Activated T-helper 1 cell treated with anti-CD3 and anti-CD28 coated beads, Interleukin-12 subunit alpha, Interleukin-12 subunit beta, Interleukin-2, Interleukin-4 antibody, amounts not matched to agents 30 ng/mL and 10 ng/mL and 1 ng/mL, durations not matched to agents 14 hours and 24 hours and 36 hours (primary cell): ENCODE measurements around the gene GJB5. TPM values are rescaled to one million over a fixed set of nuclear protein-coding genes. Genes with fewer than 3 reads are reported as not detected.
"Not testable (repeated sequence)": the region's sequence is repeated elsewhere in the genome, so short reads cannot be mapped to it uniquely, and the experiment has no call there.

ENCODE experiments used
- DNase-seq: peaks from one replicate; pipeline ENCODE4 v3.0.0; 2021; ENCODE audit warnings: low spot score
- H3K27ac Mint-ChIP-seq: one replicate; pipeline ENCODE4 v1.8.0; 2021; ENCODE audit warnings: mild to moderate bottlenecking, mixed read lengths
- H3K27me3 Mint-ChIP-seq: one replicate; pipeline ENCODE4 v1.8.0; 2022; ENCODE audit warnings: mild to moderate bottlenecking, moderate library complexity, mixed read lengths; ENCODE audit not compliant: insufficient read depth
- H3K36me3 Mint-ChIP-seq: one replicate; pipeline ENCODE4 v1.8.0; 2021; ENCODE audit warnings: low read depth, mixed read lengths
- H3K4me1 Mint-ChIP-seq: one replicate; pipeline ENCODE4 v1.8.0; 2021; ENCODE audit warnings: low read depth, mixed read lengths
- H3K4me3 Mint-ChIP-seq: one replicate; pipeline ENCODE4 v1.8.0; 2021; ENCODE audit warnings: mild to moderate bottlenecking, moderate library complexity, mixed read lengths
- H3K9me3 Mint-ChIP-seq: one replicate; pipeline ENCODE4 v1.8.0; 2021; ENCODE audit warnings: mixed read lengths
- intact Hi-C: fragments of 100-400 bp; cut with micrococcal nuclease; formaldehyde crosslinking; loops from one replicate; pipeline ENCODE4 v1.15.1; 2024
- total RNA-seq: library from RNA; stranded (reverse); gene quantifications from 2 replicates; pipeline ENCODE4 v1.2.3, GENCODE V29; 2022

The GJB5 gene
- total RNA-seq, 1 donor from 2014 or later: not detected

DNA sequence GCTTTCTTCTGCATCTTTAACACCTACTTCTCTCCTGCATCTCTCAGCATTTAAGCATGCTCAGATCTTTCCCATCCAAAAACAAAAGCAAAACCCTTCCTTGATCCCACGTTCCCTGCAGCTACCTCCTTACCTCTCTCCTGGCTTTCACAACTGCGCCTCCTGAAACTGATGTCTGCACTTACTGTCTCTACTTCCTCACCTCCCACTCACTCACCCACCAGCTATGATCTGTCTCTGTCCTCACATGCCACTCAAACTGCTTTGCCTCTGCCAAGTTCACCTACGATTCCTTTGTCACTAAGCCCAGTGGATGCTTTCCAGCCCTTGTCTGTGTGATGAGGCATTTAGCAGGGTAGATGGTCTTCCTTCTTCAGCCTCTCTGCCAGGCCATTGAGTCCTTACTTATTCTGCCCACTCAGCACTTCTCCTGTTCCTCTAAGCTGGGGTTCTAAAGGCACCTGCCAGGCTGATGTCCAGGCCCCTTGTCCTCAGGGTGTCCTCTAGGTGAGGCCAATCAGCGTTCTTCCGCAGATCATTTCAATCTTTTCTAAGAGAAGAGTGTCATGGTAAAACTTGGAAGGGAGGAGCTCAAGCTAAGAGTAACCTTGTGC lies 16.2 kb downstream of the GJB5 start:
- intact Hi-C loops: no loop called here
- Mint-ChIP-seq H3K36me3 (no peaks in the 10 kb centered on the region), H3K27me3 (no peaks in the 10 kb centered on the region), H3K9me3 (no peaks in the 10 kb centered on the region), H3K4me1 (no peaks in the 10 kb centered on the region), H3K27ac (no peak overlapping the region), H3K4me3 (no peak overlapping the region)
- no peak for DNase-seq

DNA sequence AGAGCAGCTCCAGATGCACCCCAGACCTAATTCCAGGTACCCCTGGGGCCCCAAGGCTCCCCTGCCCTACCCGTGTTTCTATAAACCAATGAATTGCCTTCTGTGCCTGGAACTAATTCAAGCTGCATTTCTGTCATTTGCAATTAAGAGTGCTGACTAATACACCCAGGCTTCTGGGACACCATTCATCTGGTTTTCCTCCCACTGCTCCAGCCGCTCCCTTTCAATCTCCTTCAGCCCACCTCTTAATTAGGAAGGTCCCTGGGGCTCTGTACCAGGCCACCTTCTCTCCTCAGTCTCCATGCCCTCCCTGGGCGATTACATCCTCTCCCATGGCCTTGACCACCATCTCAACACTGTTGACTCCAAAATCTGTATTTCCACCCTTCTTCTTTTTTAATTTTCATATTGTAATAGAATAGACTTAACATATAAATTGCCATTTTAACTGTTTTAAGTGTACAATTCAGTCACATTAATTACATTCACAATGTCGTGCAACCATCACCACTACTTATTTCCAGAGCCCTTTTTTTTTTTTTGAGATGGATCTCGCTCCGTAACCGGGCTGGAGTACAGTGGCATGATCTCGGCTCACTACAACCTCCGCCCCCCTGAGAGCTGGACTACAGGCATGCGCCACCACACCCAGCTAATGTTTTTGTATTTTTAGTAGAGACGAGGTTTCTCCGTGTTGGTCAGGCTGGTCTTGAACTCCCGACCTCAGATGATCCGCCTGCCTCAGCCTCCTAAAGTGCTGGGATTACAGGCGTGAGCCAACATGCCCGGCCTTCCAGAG lies 16.9 kb downstream of the GJB5 start:
- intact Hi-C loops: no loop called here
- Mint-ChIP-seq H3K27ac (no peak overlapping the region), H3K27me3 (no peaks in the 10 kb centered on the region), H3K4me1 (no peaks in the 10 kb centered on the region), H3K4me3 (no peak overlapping the region), H3K36me3 (no peaks in the 10 kb centered on the region), H3K9me3 (no peaks in the 10 kb centered on the region)
- no peak for DNase-seq

DNA sequence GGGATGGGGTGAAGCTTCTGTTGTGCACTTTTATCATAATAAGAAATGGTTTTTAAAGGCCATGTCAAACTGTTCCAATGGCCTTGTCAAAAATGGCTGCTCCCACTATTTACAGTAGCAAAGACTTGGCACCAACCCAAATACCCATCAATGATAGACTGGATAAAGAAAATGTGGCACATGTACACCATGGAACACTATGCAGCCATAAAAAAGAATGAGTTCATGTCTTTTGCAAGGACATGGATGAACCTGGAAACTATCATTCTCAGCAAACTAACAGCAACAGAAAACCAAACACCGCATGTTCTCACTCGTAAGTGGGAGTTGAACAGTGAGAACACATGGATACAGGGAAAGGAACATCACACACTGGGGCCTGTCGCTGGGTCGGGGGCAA lies 18.3 kb downstream of the GJB5 start:
- intact Hi-C loops, H3K4me3 Mint-ChIP-seq, H3K36me3 Mint-ChIP-seq, H3K27me3 Mint-ChIP-seq, H3K9me3 Mint-ChIP-seq, H3K4me1 Mint-ChIP-seq, DNase-seq, H3K27ac Mint-ChIP-seq: not testable (repeated sequence)

DNA sequence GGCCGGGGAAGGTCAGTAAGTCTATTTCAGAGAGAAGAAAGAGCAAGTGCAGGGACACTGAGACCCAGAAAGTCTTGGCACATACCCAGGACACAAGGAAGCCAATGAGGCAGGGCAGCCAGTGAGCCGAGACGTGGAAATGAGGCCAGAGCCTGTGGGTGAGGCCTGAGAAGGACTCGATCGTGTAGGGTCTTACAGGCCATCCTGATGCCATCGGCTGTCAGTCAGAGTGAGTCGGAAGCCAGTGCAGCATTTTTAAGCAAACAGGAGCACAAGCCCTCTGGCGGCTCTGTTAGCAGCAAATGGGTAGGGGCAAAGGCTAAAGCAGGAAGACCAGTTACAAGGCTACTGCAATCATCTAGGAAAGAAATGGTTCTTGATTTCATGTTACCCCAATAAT lies 20.1 kb downstream of the GJB5 start:
- Mint-ChIP-seq H3K36me3 (no peaks in the 10 kb centered on the region), H3K9me3 (no peaks in the 10 kb centered on the region), H3K27ac (no peak overlapping the region), H3K4me1 (no peaks in the 10 kb centered on the region), H3K4me3 (no peak overlapping the region), H3K27me3 (peaks cover 20% of the 10 kb centered on the region)
- DNase-seq: no peak
- intact Hi-C loops: no loop called here

DNA sequence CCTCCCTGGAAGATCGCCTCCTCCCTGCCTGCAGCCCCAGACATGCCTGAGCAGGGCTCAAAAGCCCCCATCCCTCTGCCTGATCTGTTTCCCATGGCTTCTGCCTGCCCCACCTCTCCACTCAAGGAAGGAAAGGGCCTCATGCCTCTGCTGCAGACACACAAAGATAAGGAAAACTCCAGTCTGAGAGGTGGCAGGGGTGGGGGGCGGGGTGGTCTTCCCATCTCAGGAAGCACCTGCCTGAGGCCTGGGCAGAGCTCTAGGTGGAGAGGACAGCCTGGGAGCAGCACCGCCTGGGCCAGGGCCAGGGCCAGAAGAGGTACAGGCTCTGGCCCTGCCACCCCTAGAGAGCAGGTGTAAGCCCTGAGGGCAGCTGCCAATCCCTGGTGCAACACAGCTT lies 22.1 kb downstream of the GJB5 start:
- no peak for DNase-seq

DNA sequence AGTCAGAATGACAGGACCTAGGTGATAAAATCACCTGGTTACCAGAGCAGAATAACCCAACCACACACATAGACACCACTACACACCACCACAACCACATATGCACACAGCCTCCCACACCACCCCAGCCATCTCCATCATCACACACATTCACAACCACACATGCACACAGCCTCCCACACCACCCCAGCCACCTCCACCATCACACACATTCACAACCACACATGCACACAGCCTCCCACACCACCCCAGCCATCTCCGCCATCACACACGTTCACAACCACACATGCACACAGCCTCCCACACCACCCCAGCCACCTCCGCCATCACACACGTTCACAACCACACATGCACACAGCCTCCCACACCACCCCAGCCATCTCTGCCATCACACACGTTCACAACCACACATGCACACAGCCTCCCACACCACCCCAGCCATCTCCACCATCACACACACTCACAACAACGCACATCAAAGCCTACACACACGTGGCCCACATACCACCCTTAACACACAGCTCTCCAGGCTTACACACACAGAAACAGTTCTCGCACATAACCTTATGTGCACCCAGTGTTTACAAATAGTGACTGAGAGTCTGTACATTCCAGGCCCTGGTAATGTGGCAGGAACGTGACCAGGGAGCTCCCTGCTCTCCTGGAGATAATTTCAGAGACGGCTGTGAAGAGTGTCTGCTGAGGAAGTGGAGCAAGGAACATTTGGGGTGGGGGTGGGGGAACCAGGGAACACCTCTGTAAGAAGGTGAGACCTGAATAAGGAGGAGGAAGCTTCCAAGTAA lies 22.9 kb downstream of the GJB5 start:
- intact Hi-C loops: no loop called here
- peaks cover 39% of the 10 kb centered on the region for H3K27me3 Mint-ChIP-seq
- no peak overlapping the region for H3K4me3 Mint-ChIP-seq
- no peak overlapping the region for H3K27ac Mint-ChIP-seq
- H3K4me1 Mint-ChIP-seq: no peaks in the 10 kb centered on the region
- DNase-seq: no peak
- H3K9me3 Mint-ChIP-seq: no peaks in the 10 kb centered on the region
- no peaks in the 10 kb centered on the region for H3K36me3 Mint-ChIP-seq

More for the DNA sequence above, 22.1 kb downstream of the GJB5 start:
- Mint-ChIP-seq H3K27me3 (peaks cover 31% of the 10 kb centered on the region), H3K27ac (no peak overlapping the region), H3K4me1 (no peaks in the 10 kb centered on the region), H3K4me3 (no peak overlapping the region), H3K9me3 (no peaks in the 10 kb centered on the region), H3K36me3 (no peaks in the 10 kb centered on the region)
- intact Hi-C loops: no loop called here

DNA sequence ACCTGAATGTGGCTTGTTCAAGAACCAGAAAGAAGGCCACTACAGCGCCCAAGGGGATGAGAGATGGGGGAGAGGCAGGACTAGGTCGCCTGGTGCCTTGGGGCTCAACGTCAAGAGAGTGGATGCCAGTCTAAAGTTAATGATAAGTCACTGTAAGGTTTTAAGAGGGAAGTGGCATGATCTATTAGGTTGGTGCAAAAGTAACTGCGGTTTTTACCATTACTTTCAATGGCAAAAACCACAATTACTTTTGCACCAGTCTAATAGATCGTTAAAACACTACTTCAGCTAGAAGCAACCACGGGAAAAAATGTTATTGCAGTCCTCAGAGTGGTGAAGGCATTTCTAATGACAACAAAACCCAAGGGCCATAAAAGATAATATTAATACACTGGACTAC lies 23.5 kb downstream of the GJB5 start:
- intact Hi-C loops: no loop called here
- no peaks in the 10 kb centered on the region for H3K4me1 Mint-ChIP-seq
- no peak for DNase-seq
- H3K27me3 Mint-ChIP-seq: peaks cover 45% of the 10 kb centered on the region
- no peak overlapping the region for H3K27ac Mint-ChIP-seq
- no peaks in the 10 kb centered on the region for H3K36me3 Mint-ChIP-seq
- H3K9me3 Mint-ChIP-seq: no peaks in the 10 kb centered on the region
- no peak overlapping the region for H3K4me3 Mint-ChIP-seq

DNA sequence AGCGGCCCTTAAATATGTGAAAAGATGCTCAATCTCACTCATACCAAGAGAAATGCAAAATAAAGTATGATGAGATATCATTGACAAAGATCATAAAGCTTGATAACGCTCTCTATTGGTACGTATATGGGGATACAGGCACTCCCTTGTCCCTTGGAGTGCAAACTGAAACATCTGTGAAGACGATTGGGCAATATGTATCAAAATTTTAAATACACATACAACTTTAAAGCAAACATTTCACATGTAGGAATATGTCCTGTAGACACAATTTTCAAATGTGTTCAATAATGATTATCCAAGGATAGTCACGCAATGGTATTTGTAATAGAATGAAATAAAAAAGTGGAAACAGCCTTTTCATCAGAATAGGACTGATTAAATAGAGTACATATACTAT lies 24.2 kb downstream of the GJB5 start:
- H3K4me3 Mint-ChIP-seq: no peak overlapping the region
- intact Hi-C loops: no loop called here

DNA sequence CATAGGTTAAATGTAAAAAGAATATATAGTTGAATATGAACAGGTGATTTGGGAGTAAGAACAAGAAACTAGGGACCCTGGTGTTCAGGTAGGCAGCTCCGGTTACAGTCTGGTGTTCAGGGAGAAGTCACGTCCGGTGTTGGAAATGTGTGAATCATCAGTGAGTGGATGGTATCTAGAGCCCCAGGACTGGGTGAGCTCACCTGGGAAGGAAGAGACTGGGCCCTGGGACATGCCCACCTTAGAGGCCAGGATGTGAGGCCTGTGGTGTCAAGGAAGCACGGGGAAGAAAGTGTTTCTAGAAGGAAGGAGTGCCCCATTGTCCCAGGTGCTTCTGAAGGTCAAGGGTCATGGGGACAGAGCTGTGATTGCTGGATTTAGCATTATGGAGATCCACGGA lies 24.7 kb downstream of the GJB5 start:
- Mint-ChIP-seq H3K4me1 (no peaks in the 10 kb centered on the region), H3K27me3 (peaks cover 53% of the 10 kb centered on the region), H3K27ac (no peak overlapping the region), H3K36me3 (no peaks in the 10 kb centered on the region), H3K4me3 (no peak overlapping the region), H3K9me3 (no peaks in the 10 kb centered on the region)
- intact Hi-C loops: no loop called here
- DNase-seq: no peak

More for the DNA sequence above, 24.2 kb downstream of the GJB5 start:
- H3K4me1 Mint-ChIP-seq: no peaks in the 10 kb centered on the region
- H3K27ac Mint-ChIP-seq: no peak overlapping the region
- DNase-seq: no peak
- peaks cover 49% of the 10 kb centered on the region for H3K27me3 Mint-ChIP-seq
- no peaks in the 10 kb centered on the region for H3K9me3 Mint-ChIP-seq
- H3K36me3 Mint-ChIP-seq: no peaks in the 10 kb centered on the region

DNA sequence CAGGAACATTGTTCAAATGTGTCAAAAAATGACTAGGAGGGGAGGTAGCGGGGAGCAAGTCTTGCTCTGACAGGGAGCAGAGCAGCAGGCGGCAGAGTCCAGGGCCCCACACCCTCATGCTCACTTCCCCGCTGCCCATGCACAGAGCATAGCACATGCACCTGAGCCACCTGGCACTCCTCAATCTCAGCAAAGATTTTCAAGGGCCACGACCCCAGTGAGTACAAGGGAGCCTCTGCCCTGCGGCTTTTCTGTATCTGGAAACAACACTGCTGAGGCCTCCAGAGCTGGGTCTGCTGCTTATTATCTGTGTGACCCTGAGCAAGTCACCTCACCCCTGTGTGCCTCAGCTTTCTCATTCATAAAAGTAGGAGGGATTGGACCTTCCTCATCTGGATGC lies 25.1 kb downstream of the GJB5 start:
- Mint-ChIP-seq H3K27me3 (peaks cover 53% of the 10 kb centered on the region), H3K27ac (no peak overlapping the region), H3K9me3 (no peaks in the 10 kb centered on the region), H3K4me3 (no peak overlapping the region), H3K36me3 (no peaks in the 10 kb centered on the region), H3K4me1 (no peaks in the 10 kb centered on the region)
- intact Hi-C loops: no loop called here
- DNase-seq: no peak

DNA sequence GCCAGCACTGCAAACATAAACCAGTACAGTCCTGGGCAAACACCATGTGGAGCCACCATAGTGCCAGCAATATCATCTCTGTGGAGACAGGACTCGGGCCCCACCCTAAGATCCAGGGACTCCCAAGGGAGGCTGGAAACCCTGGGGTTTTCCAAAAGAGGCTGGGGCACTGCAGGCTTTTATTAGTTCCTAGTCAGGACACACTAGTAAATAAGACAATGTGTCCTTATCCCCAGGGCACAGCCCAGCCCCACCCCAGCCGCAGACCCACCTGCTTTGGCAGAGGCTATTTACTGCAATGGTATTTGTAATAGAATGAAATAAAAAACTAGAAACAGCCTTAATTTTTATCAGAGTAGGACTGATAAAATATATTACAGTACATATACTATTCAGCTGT lies 25.7 kb downstream of the GJB5 start:
- intact Hi-C loops: no loop called here
- Mint-ChIP-seq H3K9me3 (no peaks in the 10 kb centered on the region), H3K4me1 (no peaks in the 10 kb centered on the region), H3K27ac (no peak overlapping the region), H3K27me3 (peaks cover 53% of the 10 kb centered on the region), H3K4me3 (no peak overlapping the region), H3K36me3 (no peaks in the 10 kb centered on the region)
- no peak for DNase-seq

DNA sequence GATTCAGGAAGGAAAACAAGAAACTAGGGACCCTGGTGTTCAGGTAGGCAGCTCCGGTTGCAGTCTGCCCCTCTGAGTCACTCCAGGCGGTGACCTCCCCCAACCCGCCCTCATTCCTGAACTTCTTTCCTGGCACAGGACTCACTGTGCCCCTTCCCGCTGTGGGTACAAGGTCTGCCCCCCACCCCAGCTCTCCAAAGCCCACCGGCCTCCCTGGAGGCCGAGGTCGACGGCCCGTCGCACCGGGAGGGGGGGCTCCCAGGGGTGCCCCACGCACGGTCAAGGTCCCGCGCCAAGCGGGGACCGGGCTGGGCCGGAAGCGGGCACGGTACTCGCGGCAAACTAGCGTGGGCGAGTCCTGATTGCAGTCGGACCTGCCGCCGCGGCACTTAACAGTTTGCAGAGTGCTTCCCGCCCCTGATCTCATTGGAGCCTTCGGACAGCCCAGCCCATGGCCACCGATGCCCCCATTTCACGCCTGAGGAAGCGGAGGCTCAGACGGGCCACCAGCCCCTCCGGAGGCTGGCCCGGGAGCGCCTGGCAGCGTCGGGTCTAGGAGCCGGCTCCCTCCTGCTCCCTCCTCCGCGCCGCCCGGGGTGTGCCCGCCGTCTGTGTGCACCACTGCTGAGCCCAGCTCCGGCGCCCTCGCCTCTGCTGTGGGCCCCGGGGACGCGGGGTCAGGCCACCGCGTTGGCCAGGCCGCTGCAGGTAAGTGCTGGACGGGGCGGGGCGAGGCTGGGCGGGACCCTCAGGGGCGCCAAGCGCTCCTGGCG lies 26.4 kb downstream of the GJB5 start, which contains the start of gene GJB3:
TSS of gene GJB3 (plus strand) at position 144 of the 773 bp plus-strand sequence. CDS start 3,549 bp downstream, outside the sequence.
- Mint-ChIP-seq H3K27ac (no peak within 1 kb of the TSS), H3K9me3 (no peaks in the 10 kb centered on the region), H3K4me3 (no peak within 1 kb of the TSS), H3K4me1 (peaks cover under 1% of the 10 kb centered on the region), H3K36me3 (no peaks in the 10 kb centered on the region), H3K27me3 (peaks cover 53% of the 10 kb centered on the region)
- intact Hi-C loops: no loop called here
- no peak for DNase-seq
